Esophagus squamous epithelium (tissue), 5 donors: ENCODE results near the gene CEND1. TPM values are rescaled to one million over a fixed set of nuclear protein-coding genes. Genes with fewer than 3 reads are reported as not detected.

Source experiments
- DNase-seq: peaks from one replicate; lab custom pipeline; 2025; lab: John Stamatoyannopoulos, UW
- H3K27ac ChIP-seq, 4 donors: fragments of 200-600 bp; sonication (generic); one replicate each; pipeline ENCODE4 v1.5.1; 2016 to 2019; ENCODE audit warnings: mild to moderate bottlenecking in 1 of 4
- H3K27me3 ChIP-seq, 4 donors: fragments of 200-600 bp; sonication (generic); 1 replicate in 3 of 4; 2 replicates in 1 of 4; pipeline versions ENCODE4 v1.5.1 to v1.6.0; 2017 to 2021; ENCODE audit warnings: antibody characterized with exemption in 1 of 4
- H3K36me3 ChIP-seq, 3 donors: fragments of 200-600 bp; sonication (generic); one replicate each; pipeline ENCODE4 v1.5.1; 2016 to 2019
- H3K4me1 ChIP-seq, 3 donors: fragments of 200-600 bp; sonication (generic); one replicate each; pipeline ENCODE4 v1.5.1; 2017 to 2019
- H3K4me3 ChIP-seq, 4 donors: fragments of 200-600 bp; sonication (generic); 1 replicate in 3 of 4; 2 replicates in 1 of 4; pipeline ENCODE4 v1.5.1; 2016 to 2019; ENCODE audit warnings: mild to moderate bottlenecking in 2 of 4, moderate library complexity in 1 of 4
- H3K9me3 ChIP-seq, 3 donors: fragments of 200-600 bp; sonication (generic); one replicate each; pipeline ENCODE4 v1.5.1; 2016 to 2019
- CTCF ChIP-seq, 6 experiments: fragments of 450-650 bp in 4 of 6; fragments of 200-600 bp in 2 of 6; sonication (generic) in 2 of 6; IDR thresholded peaks; one replicate each; pipeline ENCODE4 v1.5.1; 2016 to 2019; ENCODE audit warnings: antibody characterized with exemption in 6 of 6, mild to moderate bottlenecking in 4 of 6, moderate library complexity in 4 of 6
- POLR2A ChIP-seq, 4 donors: fragments of 450-650 bp; IDR thresholded peaks; one replicate each; pipeline ENCODE4 v1.6.1; 2017; ENCODE audit warnings: antibody characterized with exemption in 4 of 4, mild to moderate bottlenecking in 4 of 4, moderate library complexity in 3 of 4
- WGBS, 2 donors: methylation state at CpG; one replicate each; pipeline ENCODE4 v1.1.5; 2018; 5-methylcytosine and 5-hydroxymethylcytosine counted together
- intact Hi-C: fragments of 100-400 bp; cut with DNase I; formaldehyde crosslinking; loops from one replicate; pipeline ENCODE4 v1.15.0; 2022
- total RNA-seq, 4 donors: library from RNA; depleted of rRNA; stranded (reverse); fragments of >200 nt; gene quantifications; one replicate each; pipeline ENCODE4 v1.1.0, GENCODE V29; 2016
- donor health status: DM: yes; HTN: yes; CAD: no.

The CEND1 gene
- total RNA-seq, 4 donors from 2014 or later, result 0.15 TPM; not detected in 3

- peaks cover 29 to 58% (median 39%) of the 10 kb centered on the region in 3 donors for H3K4me1 ChIP-seq
- intact Hi-C loops, result no loop called here
- no peak for DNase-seq
- TF ChIP-seq CTCF (IDR thresholded peaks at IDR 0.05) (no peak), POLR2A (IDR thresholded peaks at IDR 0.05) (no peak)
- no peak overlapping the region for H3K4me3 ChIP-seq
- no peaks in the 10 kb centered on the region for H3K9me3 ChIP-seq
- H3K27ac ChIP-seq, result no peak overlapping the region
- peaks cover 0 to 14% (median 2%) of the 10 kb centered on the region in 4 donors for H3K27me3 ChIP-seq
- 60 to 93% methylated on average over 1 to 2 of the region's 31 CpGs for WGBS, 2 donors
- H3K36me3 ChIP-seq, result peaks cover 4 to 35% (median 4%) of the 10 kb centered on the region in 3 donors
Observed at GRCh38 chr11:794013-794765, 4.3 kb upstream of the CEND1 start.

GRCh38 chr11:793556-793955 lies 3.7 kb upstream of the CEND1 start:
- 97 to 100% methylated on average over 2 to 6 of the region's 7 CpGs for WGBS, 2 donors
- no peak for TF ChIP-seq POLR2A (IDR thresholded peaks at IDR 0.05)
- peaks cover 28 to 57% (median 37%) of the 10 kb centered on the region in 3 donors for H3K4me1 ChIP-seq
- intact Hi-C loops, result no loop called here
- peaks cover 0 to 20% (median 3%) of the 10 kb centered on the region in 4 donors for H3K27me3 ChIP-seq
- H3K4me3 ChIP-seq, result no peak overlapping the region
- H3K36me3 ChIP-seq, result peaks cover 4 to 30% (median 4%) of the 10 kb centered on the region in 3 donors
- H3K9me3 ChIP-seq, result no peaks in the 10 kb centered on the region
- no peak for DNase-seq
- no peak overlapping the region for H3K27ac ChIP-seq

- Histone ChIP-seq H3K9me3 (no peaks in the 10 kb centered on the region), H3K36me3 (peaks cover 4 to 30% (median 4%) of the 10 kb centered on the region in 3 donors), H3K27me3 (peaks cover 0 to 27% (median 3%) of the 10 kb centered on the region in 4 donors), H3K4me1 (peaks cover 24 to 55% (median 33%) of the 10 kb centered on the region in 3 donors), H3K27ac (no peak overlapping the region), H3K4me3 (no peak overlapping the region)
- intact Hi-C loops, result no loop called here
- TF ChIP-seq POLR2A (IDR thresholded peaks at IDR 0.05) (no peak), CTCF (IDR thresholded peaks at IDR 0.05) (no peak)
- DNase-seq, result no peak
- WGBS, 2 donors, result 98% methylated on average over 4 of the region's 13 CpGs; no CpG with 5 or more reads in 1 of the 2 donors
Observed at GRCh38 chr11:792873-793272, 3.0 kb upstream of the CEND1 start.

- Histone ChIP-seq H3K36me3 (peaks cover 4 to 30% (median 4%) of the 10 kb centered on the region in 3 donors), H3K9me3 (no peaks in the 10 kb centered on the region), H3K27ac (no peak overlapping the region), H3K4me3 (no peak overlapping the region), H3K27me3 (peaks cover 0 to 31% (median 3%) of the 10 kb centered on the region in 4 donors), H3K4me1 (peaks cover 24 to 56% (median 31%) of the 10 kb centered on the region in 3 donors)
- DNase-seq, result no peak
- TF ChIP-seq POLR2A (IDR thresholded peaks at IDR 0.05) (no peak), CTCF (IDR thresholded peaks at IDR 0.05) (no peak)
- WGBS, 2 donors, result no CpG with 5 or more reads among the region's 15 CpGs
- intact Hi-C loops, result no loop called here
Observed at GRCh38 chr11:792535-792821, 2.6 kb upstream of the CEND1 start.

GRCh38 chr11:791658-792534 lies 2.0 kb upstream of the CEND1 start:
- WGBS, 2 donors, result no CpG with 5 or more reads among the region's 49 CpGs
- intact Hi-C loops, result no loop called here

More at GRCh38 chr11:791658-792534, 2.0 kb upstream of the CEND1 start:
- Histone ChIP-seq H3K27ac (no peak overlapping the region), H3K9me3 (no peaks in the 10 kb centered on the region), H3K4me1 (peaks cover 22 to 50% (median 25%) of the 10 kb centered on the region in 3 donors), H3K27me3 (peaks cover 0 to 36% (median 3%) of the 10 kb centered on the region in 4 donors), H3K36me3 (peaks cover 4 to 30% (median 4%) of the 10 kb centered on the region in 3 donors), H3K4me3 (no peak overlapping the region)
- TF ChIP-seq POLR2A (IDR thresholded peaks at IDR 0.05), result no peak
- TF ChIP-seq CTCF (IDR thresholded peaks at IDR 0.05), result no peak
- DNase-seq, result no peak
